ENCODE measurements around the gene EFNA4.
"Not testable (repeated sequence)": the region's sequence is repeated elsewhere in the genome, so short reads cannot be mapped to it uniquely, and the experiment has no call there.

EFNA4 gene

DNA sequence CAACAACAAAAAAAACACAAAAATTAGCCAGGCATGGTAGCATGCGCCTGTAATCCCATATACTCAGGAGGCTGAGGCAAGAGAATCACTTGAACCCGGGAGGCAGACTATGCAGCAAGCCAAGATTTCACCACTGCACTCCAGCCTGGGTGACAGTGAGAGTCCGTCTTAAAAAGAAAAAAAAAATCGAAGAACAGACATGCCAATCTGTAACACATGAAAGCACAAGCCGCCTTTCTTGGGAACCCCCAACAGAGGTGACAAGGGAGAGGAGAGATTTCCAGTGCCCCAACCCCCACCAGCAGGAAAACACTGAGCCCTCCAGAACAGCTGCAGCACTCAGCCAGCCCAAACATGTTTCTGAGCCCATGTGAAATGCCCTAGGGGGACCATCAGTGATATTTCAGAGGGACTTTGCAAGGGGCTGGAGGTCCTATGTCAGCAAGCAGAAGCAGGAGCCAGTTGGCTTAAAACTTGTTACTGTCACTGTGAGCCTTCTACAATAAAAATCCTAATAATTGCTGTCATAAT is 50.0 kb downstream of the EFNA4 start:
- Histone ChIP-seq H3K9me3 (ENCODE audit: control insufficient read depth, low read length) (no peaks in the 10 kb centered on the region), H3K4me3 (ENCODE audit: low read length) (no peak overlapping the region), H3K4me1 (ENCODE audit: control insufficient read depth, insufficient read depth, low read length) (no peaks in the 10 kb centered on the region), H3K27me3 (ENCODE audit: control insufficient read depth, insufficient read depth, low read length) (no peaks in the 10 kb centered on the region), H3K9ac (ENCODE audit: low read length) (no peak overlapping the region), H3K36me3 (ENCODE audit: control insufficient read depth, insufficient read depth, low read length) (no peaks in the 10 kb centered on the region)

DNA sequence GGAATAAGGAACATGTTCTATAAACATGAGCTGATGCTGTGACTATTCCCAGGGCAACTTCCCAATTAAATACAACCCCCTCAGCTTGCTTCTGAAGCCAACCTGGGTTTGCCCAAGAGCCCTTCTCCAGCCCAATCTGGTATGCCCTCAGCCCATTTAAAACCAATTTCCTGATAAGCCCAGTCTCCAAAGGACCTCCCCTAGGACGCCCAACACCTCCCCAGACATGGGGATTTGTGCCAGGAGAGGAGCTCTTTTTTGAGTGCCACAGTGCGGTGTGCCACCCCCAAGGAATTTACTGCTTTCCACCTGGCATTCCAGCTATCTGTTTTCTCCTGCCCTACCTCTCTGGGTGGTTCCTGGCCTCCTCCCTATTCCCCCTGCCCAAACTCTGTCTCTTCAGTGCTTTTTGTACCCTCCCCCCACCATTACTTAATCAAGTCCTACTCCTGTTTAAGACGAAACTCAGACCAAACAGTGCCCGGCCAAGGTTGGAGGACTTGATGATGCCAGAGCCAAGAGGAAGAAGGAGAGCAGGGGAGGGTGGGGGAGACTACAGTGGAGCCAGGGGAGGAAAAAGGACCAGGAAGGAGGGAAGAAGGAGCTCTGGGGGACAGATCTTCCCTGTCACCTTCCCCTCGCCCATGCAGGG is 52.7 kb downstream of the EFNA4 start:
- Histone ChIP-seq H3K9ac (ENCODE audit: low read length) (no peak overlapping the region), H3K27me3 (ENCODE audit: control insufficient read depth, insufficient read depth, low read length) (no peaks in the 10 kb centered on the region), H3K9me3 (ENCODE audit: control insufficient read depth, low read length) (no peaks in the 10 kb centered on the region), H3K36me3 (ENCODE audit: control insufficient read depth, insufficient read depth, low read length) (no peaks in the 10 kb centered on the region), H3K4me3 (ENCODE audit: low read length) (no peak overlapping the region), H3K4me1 (ENCODE audit: control insufficient read depth, insufficient read depth, low read length) (peaks cover 15% of the 10 kb centered on the region)

DNA sequence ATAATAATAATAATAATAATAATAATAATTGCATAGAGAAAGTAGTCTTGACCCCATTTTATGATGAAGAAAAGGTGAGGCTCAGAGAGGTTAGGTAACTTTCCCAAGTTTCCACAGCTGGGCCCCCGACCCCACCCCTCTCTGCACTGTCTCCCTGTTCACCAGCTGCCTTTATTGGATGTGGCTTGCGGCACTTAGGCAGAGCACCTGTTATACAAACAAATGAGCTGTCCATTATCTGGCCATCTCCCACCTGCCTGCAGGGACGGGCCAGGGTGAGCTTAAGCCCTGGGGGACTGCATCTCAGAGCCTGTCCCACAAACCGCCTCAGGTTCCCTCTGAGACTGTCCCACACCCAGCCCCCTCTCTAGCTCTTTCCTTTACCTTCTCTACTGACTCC is 54.1 kb downstream of the EFNA4 start:
- H3K9ac ChIP-seq (ENCODE audit: low read length): no peak overlapping the region
- no peak overlapping the region for H3K4me3 ChIP-seq (ENCODE audit: low read length)
- H3K9me3 ChIP-seq (ENCODE audit: control insufficient read depth, low read length): no peaks in the 10 kb centered on the region
- H3K4me1 ChIP-seq (ENCODE audit: control insufficient read depth, insufficient read depth, low read length): peaks cover 17% of the 10 kb centered on the region
- no peaks in the 10 kb centered on the region for H3K36me3 ChIP-seq (ENCODE audit: control insufficient read depth, insufficient read depth, low read length)
- H3K27me3 ChIP-seq (ENCODE audit: control insufficient read depth, insufficient read depth, low read length): no peaks in the 10 kb centered on the region

DNA sequence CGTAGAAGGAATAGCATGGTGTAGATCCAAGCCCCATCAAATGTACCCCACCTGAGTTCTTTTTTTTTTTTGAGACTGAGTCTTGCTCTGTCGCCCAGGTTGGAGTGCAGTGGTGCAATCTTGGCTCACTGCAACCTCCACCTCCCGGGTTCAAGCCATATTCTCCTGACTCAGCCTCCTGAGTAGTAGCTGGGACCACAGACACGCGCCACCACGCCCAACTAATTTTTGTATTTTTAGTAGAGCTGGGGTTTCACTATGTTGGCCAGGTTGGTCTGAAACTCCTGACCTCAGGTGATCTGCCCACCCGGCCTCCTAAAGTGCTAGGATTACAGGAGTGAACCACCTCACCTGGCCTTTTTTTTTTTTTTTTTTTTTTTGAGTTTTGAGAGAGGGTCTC is 54.5 kb downstream of the EFNA4 start:
- not testable (repeated sequence) for H3K9me3 ChIP-seq (ENCODE audit: control insufficient read depth, low read length); H3K9ac ChIP-seq (ENCODE audit: low read length); H3K27me3 ChIP-seq (ENCODE audit: control insufficient read depth, insufficient read depth, low read length); H3K4me3 ChIP-seq (ENCODE audit: low read length); H3K36me3 ChIP-seq (ENCODE audit: control insufficient read depth, insufficient read depth, low read length)
- peaks cover 17% of the 10 kb centered on the region for H3K4me1 ChIP-seq (ENCODE audit: control insufficient read depth, insufficient read depth, low read length)

Data from mucosa of stomach (tissue), 1 donor.